MCF 10A (cell line): ENCODE measurements around the gene BTNL9. TPM values are rescaled to one million over a fixed set of nuclear protein-coding genes. Genes with fewer than 3 reads are reported as not detected.
A peak's percentile ranks its signal among the peaks of the same experiment; 100 is the strongest.
"Not testable (repeated sequence)": the region's sequence is repeated elsewhere in the genome, so short reads cannot be mapped to it uniquely, and the experiment has no call there.

Experiments
- BruUV-seq: library from RNA; stranded (reverse); fragments of 400-500 nt; replicated peaks from 2 replicates; lab custom pipeline; 2021; lab: Mats Ljungman, UMichigan
- CTCF ChIA-PET: fragments of 300-600 bp; sonication (Branson Sonifier 250); formaldehyde crosslinking; extraction: SDS; loops from one replicate; lab custom pipeline; 2021; ENCODE audit warnings: antibody characterized with exemption, inconsistent platforms; lab: Yijun Ruan, JAX
- POLR2A ChIA-PET: fragments of 300-600, 350-650 bp; sonication (Branson Sonifier 250); formaldehyde crosslinking; extraction: SDS; loops from one replicate; lab custom pipeline; 2020; ENCODE audit warnings: antibody characterized with exemption, inconsistent platforms; lab: Yijun Ruan, JAX
- DNase-seq: peaks from one replicate; pipeline ENCODE4 v3.0.0-alpha.2; 2018; ENCODE audit not compliant: unreplicated experiment
- H3K27ac Mint-ChIP-seq: one replicate; pipeline ENCODE4 v1.8.0; 2022; ENCODE audit warnings: mild to moderate bottlenecking, low read depth, mixed read lengths; ENCODE audit not compliant: unreplicated experiment
- H3K27me3 Mint-ChIP-seq: one replicate; pipeline ENCODE4 v1.8.0; 2022; ENCODE audit warnings: mixed read lengths; ENCODE audit not compliant: insufficient read depth, unreplicated experiment
- H3K36me3 Mint-ChIP-seq: one replicate; pipeline ENCODE4 v1.8.0; 2022; ENCODE audit warnings: mild to moderate bottlenecking, moderate library complexity, mixed read lengths; ENCODE audit not compliant: insufficient read depth, unreplicated experiment
- H3K4me1 Mint-ChIP-seq: one replicate; pipeline ENCODE4 v1.8.0; 2022; ENCODE audit warnings: mixed read lengths; ENCODE audit not compliant: insufficient read depth, unreplicated experiment
- H3K4me3 Mint-ChIP-seq: one replicate; pipeline ENCODE4 v1.8.0; 2022; ENCODE audit warnings: mild to moderate bottlenecking, moderate library complexity, mixed read lengths; ENCODE audit not compliant: unreplicated experiment
- H3K9me3 Mint-ChIP-seq: one replicate; pipeline ENCODE4 v1.8.0; 2022; ENCODE audit warnings: mixed read lengths; ENCODE audit not compliant: unreplicated experiment
- intact Hi-C: fragments of 100-400 bp; cut with micrococcal nuclease; formaldehyde crosslinking; loops from 2 replicates; pipeline ENCODE4 v1.14.1; 2022
- total RNA-seq: library from RNA; stranded (reverse); gene quantifications from 2 replicates; pipeline ENCODE4 v1.2.3, GENCODE V29; 2022
- TF ChIP-seq, protein P1 (sequence below): fragments of 200-600 bp; IDR thresholded peaks from one replicate; pipeline ENCODE4 v1.8.0; 2022; ENCODE audit warnings: antibody characterized with exemption, mild to moderate bottlenecking; ENCODE audit not compliant: unreplicated experiment

The BTNL9 gene
- total RNA-seq, 1 experiment from 2014 or later = not detected

DNA sequence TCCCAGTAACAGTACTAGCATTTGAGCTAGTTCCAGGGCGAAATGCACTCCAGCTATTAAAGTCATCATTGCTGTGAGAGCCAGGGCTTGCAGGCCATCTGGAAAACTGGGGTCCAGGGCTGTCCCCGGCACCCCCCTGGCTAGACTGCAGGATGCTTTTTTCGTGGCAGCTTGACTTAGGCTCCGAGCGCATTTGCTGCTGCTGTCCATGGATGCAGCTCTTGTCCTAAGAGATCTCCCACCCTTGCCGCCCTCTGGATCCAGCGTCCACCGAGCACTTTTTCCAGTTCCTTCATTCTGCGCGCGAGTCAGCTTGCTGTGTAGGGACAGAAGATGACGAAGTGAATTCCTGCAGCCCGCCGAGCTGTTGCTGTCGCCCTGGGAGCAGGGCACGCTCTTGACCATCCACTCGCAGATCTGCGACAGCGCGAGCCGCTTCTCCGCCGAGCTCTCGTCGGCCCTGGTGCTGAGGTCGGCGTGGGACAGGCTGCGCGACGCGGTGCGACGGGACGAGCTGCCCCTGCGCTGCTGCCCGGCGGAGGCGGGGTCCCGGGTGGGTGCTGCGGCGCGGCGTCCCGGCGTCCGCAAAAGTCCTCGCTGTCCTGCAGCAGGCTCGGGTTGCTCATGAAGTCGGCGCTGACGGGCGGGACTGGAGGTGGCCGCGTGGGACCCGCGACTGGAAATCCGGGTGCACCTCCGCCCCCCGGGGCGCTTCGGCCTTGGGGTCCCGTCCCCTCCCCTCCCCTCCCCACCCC lies 60.2 kb downstream of the BTNL9 start:
- H3K4me1 Mint-ChIP-seq = no peaks in the 10 kb centered on the region
- intact Hi-C loops = no loop called here
- H3K4me3 Mint-ChIP-seq = no peak overlapping the region
- ChIA-PET POLR2A (interaction anchor here (0.6 to 0.8 kb wide), 3 partner anchors 12 to 215 kb away, joined by 3 to 4 read pairs (median 3); no protein-coding TSS in a partner anchor), CTCF (interaction anchor here (0.5 to 1.4 kb wide), 5 partner anchors 10 to 231 kb away, joined by 3 to 8 read pairs (median 6); no protein-coding TSS in a partner anchor)
- no TSS peak for BruUV-seq
- no peaks in the 10 kb centered on the region for H3K9me3 Mint-ChIP-seq
- no peak for DNase-seq
- H3K27me3 Mint-ChIP-seq = peaks cover 18% of the 10 kb centered on the region
- no peaks in the 10 kb centered on the region for H3K36me3 Mint-ChIP-seq
- H3K27ac Mint-ChIP-seq = no peak overlapping the region
- TF ChIP-seq, protein P1, sequence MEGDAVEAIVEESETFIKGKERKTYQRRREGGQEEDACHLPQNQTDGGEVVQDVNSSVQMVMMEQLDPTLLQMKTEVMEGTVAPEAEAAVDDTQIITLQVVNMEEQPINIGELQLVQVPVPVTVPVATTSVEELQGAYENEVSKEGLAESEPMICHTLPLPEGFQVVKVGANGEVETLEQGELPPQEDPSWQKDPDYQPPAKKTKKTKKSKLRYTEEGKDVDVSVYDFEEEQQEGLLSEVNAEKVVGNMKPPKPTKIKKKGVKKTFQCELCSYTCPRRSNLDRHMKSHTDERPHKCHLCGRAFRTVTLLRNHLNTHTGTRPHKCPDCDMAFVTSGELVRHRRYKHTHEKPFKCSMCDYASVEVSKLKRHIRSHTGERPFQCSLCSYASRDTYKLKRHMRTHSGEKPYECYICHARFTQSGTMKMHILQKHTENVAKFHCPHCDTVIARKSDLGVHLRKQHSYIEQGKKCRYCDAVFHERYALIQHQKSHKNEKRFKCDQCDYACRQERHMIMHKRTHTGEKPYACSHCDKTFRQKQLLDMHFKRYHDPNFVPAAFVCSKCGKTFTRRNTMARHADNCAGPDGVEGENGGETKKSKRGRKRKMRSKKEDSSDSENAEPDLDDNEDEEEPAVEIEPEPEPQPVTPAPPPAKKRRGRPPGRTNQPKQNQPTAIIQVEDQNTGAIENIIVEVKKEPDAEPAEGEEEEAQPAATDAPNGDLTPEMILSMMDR = no peak

DNA sequence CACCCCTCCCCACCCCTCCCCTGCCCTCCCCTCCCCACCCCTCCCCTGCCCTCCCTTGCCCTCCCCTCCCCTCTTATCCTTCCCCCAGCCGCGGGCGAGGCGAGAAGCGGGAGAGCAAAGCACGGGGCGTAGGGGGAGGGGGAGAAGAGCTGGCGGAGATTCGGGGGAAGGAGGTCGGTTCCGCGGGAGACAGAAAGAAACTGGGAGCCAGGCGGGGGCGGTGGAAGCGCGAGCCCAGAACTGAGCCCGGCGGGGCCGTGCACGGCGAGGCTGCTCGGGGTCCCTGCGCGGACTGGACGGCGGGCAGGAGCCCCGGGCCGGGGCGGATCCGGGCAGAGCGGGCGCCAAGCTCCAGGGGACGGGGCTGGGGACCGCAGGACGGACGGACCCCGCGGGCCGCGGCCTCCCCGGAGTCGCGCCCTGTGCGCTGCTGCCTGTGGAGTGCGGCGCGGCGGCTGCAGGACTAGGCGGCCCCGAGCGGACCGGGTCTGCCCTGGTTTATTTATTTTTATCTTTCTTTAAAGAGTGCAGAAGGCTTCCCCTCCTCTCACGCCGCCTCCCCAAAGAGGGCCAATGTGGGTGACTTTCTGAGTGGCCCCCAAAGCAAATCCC lies 61.1 kb downstream of the BTNL9 start:
- intact Hi-C loops, H3K36me3 Mint-ChIP-seq, H3K4me1 Mint-ChIP-seq, POLR2A ChIA-PET, DNase-seq, H3K4me3 Mint-ChIP-seq, BruUV-seq, H3K9me3 Mint-ChIP-seq, H3K27ac Mint-ChIP-seq: not testable (repeated sequence)
- H3K27me3 Mint-ChIP-seq = peaks cover 26% of the 10 kb centered on the region
- CTCF ChIA-PET = interaction anchor here (0.5 to 1.3 kb wide), 2 partner anchors 9 to 20 kb away, joined by 3 to 7 read pairs; no protein-coding TSS in a partner anchor

DNA sequence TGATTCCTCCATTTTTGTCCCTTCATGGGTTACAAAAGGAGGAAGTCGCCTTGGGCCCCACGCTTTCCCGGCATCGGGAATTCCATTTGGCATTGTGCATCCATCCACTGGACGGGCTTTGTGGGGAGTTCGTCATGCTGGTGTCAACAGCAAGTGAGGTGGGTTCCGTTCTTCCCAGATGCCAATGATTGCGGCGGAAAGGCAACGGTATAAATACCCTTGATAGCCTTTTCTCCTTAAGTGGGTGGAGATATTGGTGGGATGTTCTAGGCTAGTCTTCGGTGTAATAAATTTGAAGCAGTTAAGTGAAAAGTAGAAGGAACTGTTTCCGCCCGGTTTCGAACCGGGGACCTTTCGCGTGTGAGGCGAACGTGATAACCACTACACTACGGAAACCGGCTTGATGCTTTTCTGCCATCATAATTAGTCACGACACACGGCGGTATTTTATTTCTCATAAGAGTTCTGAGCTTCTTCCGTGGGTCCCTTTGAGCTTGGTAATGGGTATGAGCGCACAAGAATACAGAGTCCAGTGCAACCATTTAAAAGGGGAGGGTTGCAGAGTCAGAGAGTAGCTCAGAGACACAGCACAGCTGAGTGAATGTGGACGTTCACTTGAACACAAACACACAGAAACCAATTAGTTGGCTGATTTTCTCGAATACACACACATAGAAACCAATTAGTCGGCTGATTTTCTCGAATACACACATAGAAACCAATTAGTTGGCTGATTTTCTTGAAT lies 62.0 kb downstream of the BTNL9 start:
- H3K36me3 Mint-ChIP-seq, CTCF ChIA-PET, H3K4me3 Mint-ChIP-seq, H3K9me3 Mint-ChIP-seq, DNase-seq, H3K4me1 Mint-ChIP-seq, POLR2A ChIA-PET, intact Hi-C loops, H3K27ac Mint-ChIP-seq: not testable (repeated sequence)
- H3K27me3 Mint-ChIP-seq = peaks cover 31% of the 10 kb centered on the region
- TSS peak; percentile 100 for BruUV-seq

DNA sequence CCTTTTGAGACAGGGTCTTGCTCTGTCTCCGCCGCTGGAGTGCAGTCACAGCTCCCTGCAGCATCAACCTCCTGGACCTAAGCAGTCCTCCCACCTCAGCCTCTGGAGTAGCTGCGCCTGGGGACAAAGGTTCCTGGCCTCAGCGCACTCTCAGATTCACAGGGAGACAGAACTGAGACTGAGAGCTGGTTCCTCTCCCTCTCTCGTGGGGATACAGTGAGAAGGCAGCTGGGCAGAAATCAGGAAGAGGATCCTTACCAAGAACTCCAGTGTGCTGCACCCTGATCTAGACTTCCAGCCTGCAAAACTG lies 64.1 kb downstream of the BTNL9 start:
- BruUV-seq, POLR2A ChIA-PET: not testable (repeated sequence)
- peaks cover 37% of the 10 kb centered on the region for H3K27me3 Mint-ChIP-seq

DNA sequence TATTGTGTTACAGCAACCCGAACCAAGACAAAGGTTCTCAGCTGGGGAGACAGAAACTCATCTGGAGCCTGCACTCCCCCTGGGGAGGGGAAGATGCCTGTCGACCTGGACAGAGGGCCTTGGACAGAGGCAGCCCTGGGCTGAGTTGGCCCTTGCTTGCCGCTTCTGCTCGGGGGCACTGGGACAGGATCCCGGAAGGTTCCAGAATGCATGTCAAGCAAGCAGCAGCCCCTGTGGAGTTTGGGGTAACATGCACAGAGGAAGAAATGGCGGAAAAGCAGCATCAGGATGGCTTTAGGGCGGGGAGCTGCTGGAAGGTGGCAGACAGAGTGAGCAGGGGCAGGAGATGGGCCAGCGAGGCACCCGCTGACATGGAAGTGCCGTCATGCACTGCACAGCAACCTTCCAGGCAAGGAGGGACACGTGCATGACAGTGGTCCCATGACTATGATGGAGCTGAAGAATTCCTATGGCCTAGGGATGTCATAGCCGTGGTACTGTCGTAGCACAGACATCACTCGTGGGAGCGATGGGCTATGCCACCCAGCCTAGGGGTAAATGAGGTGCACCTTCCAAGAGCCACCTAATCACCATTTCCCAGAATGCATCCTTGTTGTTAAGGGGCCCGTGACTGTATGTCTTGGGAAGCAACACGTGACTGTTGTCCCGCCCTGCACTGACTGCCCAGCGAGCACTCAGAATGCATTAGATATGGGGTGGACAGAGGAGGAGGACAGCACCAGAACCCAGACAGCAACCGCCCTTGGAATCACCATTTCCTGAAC lies 64.7 kb downstream of the BTNL9 start:
- BruUV-seq, H3K9me3 Mint-ChIP-seq, POLR2A ChIA-PET, H3K4me1 Mint-ChIP-seq, intact Hi-C loops, CTCF ChIA-PET, H3K27ac Mint-ChIP-seq, H3K36me3 Mint-ChIP-seq, H3K4me3 Mint-ChIP-seq: not testable (repeated sequence)
- peaks cover 37% of the 10 kb centered on the region for H3K27me3 Mint-ChIP-seq
- DNase-seq = peak; percentile 22

More for the DNA sequence above, 64.1 kb downstream of the BTNL9 start:
- intact Hi-C loops, H3K27ac Mint-ChIP-seq, H3K36me3 Mint-ChIP-seq, DNase-seq, CTCF ChIA-PET, H3K4me1 Mint-ChIP-seq, H3K9me3 Mint-ChIP-seq, H3K4me3 Mint-ChIP-seq: not testable (repeated sequence)
